Stimulated activated naive CD8-positive, alpha-beta T cell treated with anti-CD3 and anti-CD28 coated beads, Interleukin-15, amount 100 ng/mL, for 72 hours (primary cell): ENCODE results near the gene CBLB.

Experiments
- ATAC-seq: fragments of 150-1000 bp; cut with Tn5 transposase; 2 replicates; pipeline ENCODE4 v1.10.0; 2021; ENCODE audit warnings: mild to moderate bottlenecking, moderate library complexity
- DNase-seq, 2 donors: peaks; one replicate each; pipeline ENCODE4 v3.0.0; 2021 to 2022
- H3K27ac Mint-ChIP-seq, 2 donors: one replicate each; pipeline ENCODE4 v1.8.0; 2022; ENCODE audit warnings: mild to moderate bottlenecking in 2 of 2, mixed read lengths in 2 of 2, moderate library complexity in 2 of 2
- H3K27me3 Mint-ChIP-seq: one replicate; pipeline ENCODE4 v1.8.0; 2022; ENCODE audit warnings: mixed read lengths
- H3K4me1 Mint-ChIP-seq: one replicate; pipeline ENCODE4 v1.8.0; 2022; ENCODE audit warnings: mild to moderate bottlenecking, mixed read lengths
- H3K4me3 Mint-ChIP-seq, 2 donors: one replicate each; pipeline ENCODE4 v1.8.0; 2022; ENCODE audit warnings: mild to moderate bottlenecking in 2 of 2, mixed read lengths in 2 of 2, moderate library complexity in 1 of 2
- H3K9me3 Mint-ChIP-seq, 2 donors: one replicate each; pipeline ENCODE4 v1.8.0; 2022; ENCODE audit warnings: mixed read lengths in 2 of 2

CBLB gene

DNA sequence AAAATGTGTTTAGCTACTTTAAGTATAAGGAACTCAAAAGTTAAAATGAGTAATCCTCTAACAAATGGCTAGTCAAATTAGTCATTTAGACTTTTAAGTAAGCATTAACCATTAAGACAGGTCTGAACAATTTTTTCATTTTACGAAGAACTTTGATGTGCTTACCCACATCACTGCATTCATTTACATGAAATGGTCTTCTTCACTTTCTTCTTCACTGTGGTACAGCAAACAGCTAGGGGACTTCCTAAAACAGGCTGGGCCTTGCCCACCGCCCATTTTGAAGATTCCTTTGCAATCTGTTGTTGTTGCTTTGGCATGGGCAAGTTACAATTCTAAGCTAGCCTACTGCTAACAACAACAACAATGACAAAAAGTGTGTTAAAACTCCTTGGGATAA lies 67.4 kb downstream of the CBLB start:
- peaks cover 0 to 4% of the 10 kb centered on the region in 2 donors for H3K9me3 Mint-ChIP-seq
- H3K4me1 Mint-ChIP-seq = peaks cover 92% of the 10 kb centered on the region
- no peaks in the 10 kb centered on the region for H3K27me3 Mint-ChIP-seq
- ATAC-seq = peak; percentile 93
- peak overlapping the region; percentile 94 to 97 for H3K27ac Mint-ChIP-seq
- peak in 1 of 2 donors; percentile 44 for DNase-seq
- H3K4me3 Mint-ChIP-seq = peak overlapping the region; percentile 55 to 62

- H3K27ac Mint-ChIP-seq = peak overlapping the region in 1 of 2 donors; percentile 13
- peak overlapping the region; percentile 6 to 60 for H3K4me3 Mint-ChIP-seq
- DNase-seq (no peak), ATAC-seq (peak; percentile 39)
- H3K9me3 Mint-ChIP-seq = peaks cover 0 to 4% of the 10 kb centered on the region in 2 donors
- peaks cover 89% of the 10 kb centered on the region for H3K4me1 Mint-ChIP-seq
- H3K27me3 Mint-ChIP-seq = no peaks in the 10 kb centered on the region
Observed at GRCh38 chr3:105800320-105800719, 68.5 kb downstream of the CBLB start.

DNA sequence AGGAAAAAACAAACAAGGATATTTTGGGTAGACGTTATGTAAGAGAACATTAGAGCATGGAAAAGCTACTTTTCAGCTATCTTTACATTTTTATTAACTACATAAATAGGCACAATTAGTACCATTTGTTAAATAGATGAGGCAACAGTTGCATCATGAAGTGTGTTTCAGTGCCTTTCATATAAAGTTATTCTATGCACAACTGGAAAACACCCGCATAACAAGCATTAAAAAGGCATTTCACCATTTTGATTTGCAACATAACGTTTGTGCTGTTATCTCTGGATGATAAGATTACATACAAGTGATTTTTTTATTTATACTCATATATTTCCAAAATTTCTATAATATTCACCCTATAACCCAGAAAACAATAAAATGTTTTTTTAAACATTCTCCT lies 69.5 kb downstream of the CBLB start:
- H3K4me1 Mint-ChIP-seq = peaks cover 84% of the 10 kb centered on the region
- peak overlapping the region; percentile 92 to 94 for H3K27ac Mint-ChIP-seq
- DNase-seq (no peak), ATAC-seq (no peak)
- no peaks in the 10 kb centered on the region for H3K9me3 Mint-ChIP-seq
- H3K4me3 Mint-ChIP-seq = peak overlapping the region in 1 of 2 donors; percentile 63
- no peaks in the 10 kb centered on the region for H3K27me3 Mint-ChIP-seq

DNA sequence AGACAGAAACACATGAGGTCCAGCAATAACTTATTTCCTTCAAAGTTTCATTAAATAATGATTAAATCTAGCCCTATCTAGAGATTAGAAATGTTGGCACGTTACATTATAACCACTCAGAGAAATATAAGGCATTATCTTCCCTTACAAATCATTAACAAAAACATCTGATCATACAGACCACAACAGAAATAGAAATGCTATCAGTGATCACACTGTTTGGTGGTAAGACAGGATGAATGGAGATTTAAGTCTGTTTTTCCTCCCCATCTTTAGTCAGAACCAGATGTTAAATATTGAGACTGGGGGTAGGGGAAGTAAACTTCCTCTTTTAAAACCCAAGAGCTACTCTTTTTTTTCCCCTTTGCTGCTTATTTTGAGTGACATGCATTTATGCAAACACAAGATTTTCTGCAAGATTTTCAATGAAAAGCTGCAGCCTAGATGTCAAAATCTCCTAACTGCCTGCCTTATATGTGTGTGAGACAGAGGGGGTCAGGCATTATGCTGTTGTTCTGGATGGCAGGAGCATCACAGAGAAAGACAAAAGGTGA lies 70.4 kb downstream of the CBLB start:
- H3K27ac Mint-ChIP-seq = peak overlapping the region; percentile 92 to 94
- DNase-seq (no peak), ATAC-seq (peak; percentile 47)
- H3K9me3 Mint-ChIP-seq = no peaks in the 10 kb centered on the region
- H3K27me3 Mint-ChIP-seq = no peaks in the 10 kb centered on the region
- peak overlapping the region; percentile 63 for H3K4me3 Mint-ChIP-seq
- peaks cover 79% of the 10 kb centered on the region for H3K4me1 Mint-ChIP-seq

DNA sequence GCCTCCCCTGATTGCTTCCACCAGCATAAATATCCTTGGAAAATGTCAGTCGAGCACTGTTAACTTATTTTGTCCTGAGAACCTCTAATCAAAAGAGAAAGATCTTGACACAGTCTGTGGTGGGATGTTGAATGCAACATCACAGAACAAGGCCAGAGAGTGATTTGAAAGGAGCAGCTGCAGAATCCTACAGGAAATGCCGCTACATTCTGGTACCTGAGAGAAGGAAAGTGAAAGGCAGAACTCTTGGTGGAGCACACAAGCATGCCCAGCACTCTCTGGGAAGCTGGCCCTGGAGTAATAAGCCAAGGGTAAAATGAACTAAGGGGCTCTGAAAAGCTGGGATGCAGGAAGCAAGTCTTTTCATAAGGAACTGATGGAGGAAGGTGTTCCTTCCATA lies 75.8 kb downstream of the CBLB start:
- H3K9me3 Mint-ChIP-seq = no peaks in the 10 kb centered on the region
- no peak for DNase-seq
- peak overlapping the region in 1 of 2 donors; percentile 47 for H3K27ac Mint-ChIP-seq
- peaks cover 72% of the 10 kb centered on the region for H3K4me1 Mint-ChIP-seq
- H3K27me3 Mint-ChIP-seq = no peaks in the 10 kb centered on the region
- peak overlapping the region; percentile 21 to 26 for H3K4me3 Mint-ChIP-seq
- ATAC-seq = no peak

- H3K4me3 Mint-ChIP-seq = peak overlapping the region; percentile 4 to 25
- H3K4me1 Mint-ChIP-seq = peaks cover 73% of the 10 kb centered on the region
- H3K9me3 Mint-ChIP-seq = no peaks in the 10 kb centered on the region
- DNase-seq = no peak
- peak; percentile 80 for ATAC-seq
- H3K27ac Mint-ChIP-seq = no peak overlapping the region
- no peaks in the 10 kb centered on the region for H3K27me3 Mint-ChIP-seq
Observed at GRCh38 chr3:105791919-105792786, 76.7 kb downstream of the CBLB start.

DNA sequence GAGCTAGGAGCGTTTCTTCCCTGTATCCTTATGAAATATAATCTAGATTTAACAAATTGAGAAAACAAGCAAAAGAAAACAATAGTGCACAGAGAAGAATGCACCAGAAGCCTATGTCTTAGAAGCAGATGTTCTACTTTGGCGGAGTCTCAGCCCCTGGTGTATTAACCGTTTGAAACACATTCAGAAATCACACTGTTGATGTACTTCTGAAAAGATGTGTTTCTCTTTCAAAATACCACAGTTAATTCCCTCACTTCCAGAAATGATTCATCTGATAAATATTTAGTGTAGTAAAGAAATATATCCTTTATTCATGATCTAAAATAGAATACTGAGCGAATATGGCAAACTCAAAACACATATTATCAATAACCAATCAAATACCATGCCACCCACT lies 77.7 kb downstream of the CBLB start:
- ATAC-seq = no peak
- Mint-ChIP-seq H3K4me1 (peaks cover 73% of the 10 kb centered on the region), H3K4me3 (no peak overlapping the region), H3K27me3 (no peaks in the 10 kb centered on the region), H3K27ac (no peak overlapping the region), H3K9me3 (no peaks in the 10 kb centered on the region)
- DNase-seq = no peak

- H3K27me3 Mint-ChIP-seq = no peaks in the 10 kb centered on the region
Observed at GRCh38 chr3:105790534-105790933, 78.3 kb downstream of the CBLB start.

DNA sequence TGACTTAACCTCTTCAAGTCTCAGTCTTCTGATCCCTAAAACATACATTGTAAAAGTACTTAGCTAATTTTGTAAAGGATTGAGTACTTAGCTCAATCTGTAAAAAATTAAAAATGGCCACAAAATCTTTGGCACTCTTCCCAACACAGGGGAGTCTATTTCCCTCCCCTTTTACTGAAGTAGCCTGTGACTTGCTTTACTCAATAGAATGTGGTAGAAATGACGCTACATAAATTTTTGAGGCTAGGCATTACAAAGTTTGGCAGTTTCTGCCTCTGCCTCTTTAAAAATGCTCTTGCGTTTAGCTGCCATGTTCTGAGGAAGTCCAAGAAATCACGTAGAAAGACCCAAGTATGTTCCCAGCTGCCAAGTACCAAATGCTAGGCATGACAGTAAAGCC lies 80.2 kb downstream of the CBLB start:
- Mint-ChIP-seq H3K4me3 (no peak overlapping the region), H3K27ac (no peak overlapping the region), H3K27me3 (no peaks in the 10 kb centered on the region), H3K4me1 (peaks cover 80% of the 10 kb centered on the region), H3K9me3 (no peaks in the 10 kb centered on the region)
- ATAC-seq = no peak
- DNase-seq = no peak

More at GRCh38 chr3:105790534-105790933, 78.3 kb downstream of the CBLB start:
- Mint-ChIP-seq H3K27ac (peak overlapping the region in 1 of 2 donors; percentile 7), H3K4me3 (no peak overlapping the region), H3K9me3 (no peaks in the 10 kb centered on the region), H3K4me1 (peaks cover 73% of the 10 kb centered on the region)
- DNase-seq (no peak), ATAC-seq (no peak)

GRCh38 chr3:105787453-105787852 lies 81.4 kb downstream of the CBLB start:
- H3K4me3 Mint-ChIP-seq = peak overlapping the region in 1 of 2 donors; percentile 35
- ATAC-seq (no peak), DNase-seq (no peak)
- no peaks in the 10 kb centered on the region for H3K9me3 Mint-ChIP-seq
- no peaks in the 10 kb centered on the region for H3K27me3 Mint-ChIP-seq
- peaks cover 76% of the 10 kb centered on the region for H3K4me1 Mint-ChIP-seq
- H3K27ac Mint-ChIP-seq = no peak overlapping the region

DNA sequence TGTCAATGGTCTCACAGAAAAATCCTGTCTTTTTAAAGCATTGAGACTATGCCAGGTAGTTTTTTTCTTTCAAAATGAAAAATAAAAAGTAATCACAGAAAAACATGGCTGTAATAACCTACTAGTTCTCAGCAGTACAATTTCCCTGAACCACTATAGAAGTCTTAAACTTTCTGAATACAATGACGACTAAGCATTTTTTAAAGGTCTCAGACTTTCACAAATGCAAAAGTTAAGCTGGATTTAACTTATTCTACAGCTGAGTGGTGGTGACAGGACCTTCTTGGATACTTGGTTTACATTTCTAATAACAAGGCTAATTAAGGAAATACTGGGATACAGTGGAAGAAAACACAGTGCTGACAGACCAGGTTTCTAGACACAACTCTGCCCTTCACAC lies 81.8 kb downstream of the CBLB start:
- H3K27me3 Mint-ChIP-seq = no peaks in the 10 kb centered on the region
- peak overlapping the region in 1 of 2 donors; percentile 35 for H3K4me3 Mint-ChIP-seq
- H3K27ac Mint-ChIP-seq = no peak overlapping the region
- ATAC-seq (no peak), DNase-seq (no peak)
- no peaks in the 10 kb centered on the region for H3K9me3 Mint-ChIP-seq
- peaks cover 76% of the 10 kb centered on the region for H3K4me1 Mint-ChIP-seq

- no peaks in the 10 kb centered on the region for H3K27me3 Mint-ChIP-seq
- no peak for ATAC-seq
- peak overlapping the region in 1 of 2 donors; percentile 66 for H3K4me3 Mint-ChIP-seq
- no peak overlapping the region for H3K27ac Mint-ChIP-seq
- no peak for DNase-seq
- H3K4me1 Mint-ChIP-seq = peaks cover 77% of the 10 kb centered on the region
- H3K9me3 Mint-ChIP-seq = no peaks in the 10 kb centered on the region
Observed at GRCh38 chr3:105786241-105786640, 82.6 kb downstream of the CBLB start.

DNA sequence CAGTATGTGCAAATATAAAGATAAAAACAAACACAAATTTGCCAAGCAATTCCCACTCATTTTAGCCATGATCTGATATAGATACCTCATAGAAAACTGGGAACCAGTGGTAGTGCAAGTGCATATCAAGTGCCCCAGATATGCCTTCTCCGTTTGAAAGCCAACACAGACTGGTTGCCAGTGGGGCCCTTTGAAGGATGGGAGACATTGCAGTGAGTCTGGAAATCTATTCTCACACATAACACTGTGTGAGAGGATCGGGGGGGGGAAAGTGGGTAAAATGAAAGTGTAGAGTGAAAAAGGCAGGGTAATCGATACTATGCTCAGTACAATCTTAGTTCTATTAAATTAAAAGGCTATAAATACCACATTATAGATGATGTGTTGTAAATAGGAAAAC lies 83.0 kb downstream of the CBLB start:
- Mint-ChIP-seq H3K4me1 (peaks cover 77% of the 10 kb centered on the region), H3K27ac (no peak overlapping the region), H3K4me3 (peak overlapping the region in 1 of 2 donors; percentile 47), H3K9me3 (no peaks in the 10 kb centered on the region), H3K27me3 (no peaks in the 10 kb centered on the region)
- ATAC-seq (no peak), DNase-seq (no peak)

DNA sequence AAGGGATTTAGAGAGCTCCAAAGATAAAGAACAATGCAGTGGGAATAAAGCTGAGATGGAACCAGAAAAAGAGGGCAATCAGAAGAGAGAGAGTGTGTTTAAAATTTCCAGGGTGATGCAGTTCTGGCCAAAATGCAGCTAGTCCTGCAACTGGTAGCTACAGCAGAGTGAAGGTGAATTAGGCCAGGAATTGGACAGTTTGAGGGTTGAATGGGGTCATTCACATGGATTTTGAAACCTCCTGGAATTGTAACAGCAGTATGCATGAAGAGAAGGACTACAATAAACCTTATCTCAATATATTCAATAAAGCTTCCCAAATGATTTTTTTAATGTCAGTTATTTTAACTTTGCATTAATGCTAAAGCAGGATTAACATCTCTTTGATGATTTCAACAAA lies 85.2 kb downstream of the CBLB start:
- Mint-ChIP-seq H3K4me1 (peaks cover 78% of the 10 kb centered on the region), H3K9me3 (no peaks in the 10 kb centered on the region), H3K4me3 (no peak overlapping the region), H3K27ac (no peak overlapping the region), H3K27me3 (no peaks in the 10 kb centered on the region)
- ATAC-seq = no peak
- no peak for DNase-seq

DNA sequence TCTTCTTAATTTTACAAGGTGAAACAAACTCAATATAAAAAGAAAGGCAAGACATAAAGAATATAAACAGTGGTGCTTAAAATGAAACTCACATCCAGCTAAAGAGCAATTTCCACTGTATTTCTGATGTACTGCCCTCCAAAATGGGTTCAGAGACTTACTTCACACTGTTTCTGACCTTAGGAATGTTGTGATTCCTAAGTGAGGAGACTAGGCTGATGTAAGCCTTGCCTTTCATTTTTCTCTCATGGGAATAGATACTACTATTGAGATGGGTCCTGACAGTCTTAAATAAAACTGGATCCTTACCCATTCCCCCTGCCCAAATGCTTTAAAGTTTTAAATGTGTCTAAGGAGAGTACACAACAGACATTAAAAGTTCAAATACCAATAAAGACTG lies 86.9 kb downstream of the CBLB start:
- H3K4me1 Mint-ChIP-seq = peaks cover 73% of the 10 kb centered on the region
- peak overlapping the region in 1 of 2 donors; percentile 16 for H3K4me3 Mint-ChIP-seq
- ATAC-seq (no peak), DNase-seq (no peak)
- no peaks in the 10 kb centered on the region for H3K9me3 Mint-ChIP-seq
- H3K27me3 Mint-ChIP-seq = no peaks in the 10 kb centered on the region
- peak overlapping the region in 1 of 2 donors; percentile 54 for H3K27ac Mint-ChIP-seq

DNA sequence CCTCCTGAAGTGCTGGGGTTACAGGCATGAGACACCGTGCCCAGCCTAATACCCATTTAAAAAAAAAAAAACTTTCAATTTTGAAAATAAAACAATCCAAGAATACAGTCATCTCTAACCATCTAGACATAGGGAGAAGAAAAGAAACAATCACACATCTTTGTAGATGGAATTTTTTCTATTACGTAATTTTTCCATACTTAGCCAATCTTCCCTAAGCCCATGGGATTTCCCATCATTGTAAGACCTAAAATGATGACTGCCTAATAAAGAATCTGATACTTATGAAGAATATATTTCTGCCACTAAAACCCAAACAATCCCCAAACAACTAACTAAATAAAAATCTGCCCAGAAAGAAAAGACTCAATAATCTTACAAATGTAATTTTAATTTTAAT lies 88.7 kb downstream of the CBLB start:
- ATAC-seq (no peak), DNase-seq (no peak)
- Mint-ChIP-seq H3K27ac (peak overlapping the region in 1 of 2 donors; percentile 19), H3K4me3 (peak overlapping the region in 1 of 2 donors; percentile 10), H3K27me3 (no peaks in the 10 kb centered on the region), H3K9me3 (no peaks in the 10 kb centered on the region), H3K4me1 (peaks cover 74% of the 10 kb centered on the region)
